A549 (cell line): ENCODE data around the gene TTC39B. TPM values are rescaled to one million over a fixed set of nuclear protein-coding genes. Genes with fewer than 3 reads are reported as not detected.

Experiments used
- ATAC-seq, 2 experiments: fragments of 200-7000 bp in 1 of 2; fragments of >200 bp in 1 of 2; cut with Nextera tagmentation in 1 of 2; cut with Tn5 transposase in 1 of 2; 3 replicates each; pipeline versions ENCODE4 v1.8.0 to v1.9.1; 2018 to 2020; ENCODE audit warnings: mild to moderate bottlenecking in 1 of 2, moderate library complexity in 1 of 2
- CTCF ChIA-PET: fragments of 300-600 bp; sonication (Branson Sonifier 250); formaldehyde crosslinking; extraction: SDS; loops from one replicate; lab custom pipeline; 2021; ENCODE audit warnings: antibody characterized with exemption, inconsistent platforms; lab: Yijun Ruan, JAX
- POLR2A ChIA-PET: fragments of 350-600 bp; formaldehyde crosslinking; extraction: SDS; loops from one replicate; lab custom pipeline; 2021; ENCODE audit warnings: antibody characterized with exemption, inconsistent platforms; lab: Yijun Ruan, JAX
- DNase-seq, 2 experiments: peaks; one replicate each; pipeline versions ENCODE4 v3.0.0 to v3.0.0-alpha.2; 2011 to 2016; ENCODE audit warnings: low read depth in 1 of 2, low spot score in 1 of 2
- FAIRE-seq: peaks from 2 replicates; lab custom pipeline; 2011; peaks lifted over from hg19 to GRCh38; lab: Jason Lieb, UNC
- H3K27ac ChIP-seq, 2 experiments: fragments of >200 bp; sonication (Bioruptor Twin); formaldehyde crosslinking; 3 replicates each; pipeline ENCODE4 v1.5.1; 2016 to 2017
- H3K4me1 ChIP-seq: fragments of >200 bp; sonication (Bioruptor Twin); formaldehyde crosslinking; 3 replicates; pipeline ENCODE4 v1.6.1; 2016
- H3K4me2 ChIP-seq: fragments of >200 bp; sonication (Bioruptor Twin); formaldehyde crosslinking; 3 replicates; pipeline ENCODE4 v1.6.1; 2016
- H3K4me3 ChIP-seq: fragments of >200 bp; sonication (Bioruptor Twin); formaldehyde crosslinking; 3 replicates; pipeline ENCODE4 v1.5.1; 2016
- H3K9me3 ChIP-seq: fragments of >200 bp; sonication (Bioruptor Twin); formaldehyde crosslinking; 3 replicates; pipeline ENCODE4 v1.6.1; 2016
- BHLHE40 ChIP-seq: IDR thresholded peaks from 2 replicates; pipeline ENCODE4 v1.6.1; 2012; ENCODE audit warnings: low read depth, low read length, inconsistent platforms
- CBX2 ChIP-seq: fragments of 200-600 bp; sonication (generic); IDR thresholded peaks from 2 replicates; pipeline ENCODE4 v1.6.1; 2016; ENCODE audit warnings: low read depth, mild to moderate bottlenecking, borderline replicate concordance
- EHMT2 ChIP-seq: fragments of 200-600 bp; sonication (generic); IDR thresholded peaks from 2 replicates; pipeline ENCODE4 v1.6.1; 2016; ENCODE audit warnings: antibody characterized with exemption, low read depth, mild to moderate bottlenecking, moderate library complexity
- EP300 ChIP-seq, 2 experiments: fragments of >200 bp; sonication (Bioruptor Twin); formaldehyde crosslinking; IDR thresholded peaks; 2 replicates in 1 of 2; 3 replicates in 1 of 2; pipeline ENCODE4 v1.6.1; 2016 to 2017
- HOXB13 ChIP-seq: fragments of 250-450 bp; sonication (Bioruptor Pico); IDR thresholded peaks from 2 replicates; pipeline ENCODE4 v1.5.0; 2020; ENCODE audit warnings: low read depth, mild to moderate bottlenecking, moderate library complexity
- HOXB5 ChIP-seq: fragments of 250-450 bp; sonication (Bioruptor Pico); IDR thresholded peaks from 2 replicates; pipeline ENCODE4 v1.5.0; 2020; ENCODE audit warnings: mild to moderate bottlenecking, moderate library complexity
- KDM1A ChIP-seq: fragments of 200-600 bp; sonication (generic); IDR thresholded peaks from 2 replicates; pipeline ENCODE4 v1.6.1; 2016; ENCODE audit warnings: low read depth, mild to moderate bottlenecking
- MAZ ChIP-seq: fragments of 150-350 bp; IDR thresholded peaks from 2 replicates; pipeline ENCODE4 v1.6.1; 2014; ENCODE audit warnings: antibody characterized with exemption, low read depth, low read length, borderline replicate concordance
- NPAS2 ChIP-seq: fragments of 250-450 bp; sonication (Bioruptor Pico); IDR thresholded peaks from 2 replicates; pipeline ENCODE4 v1.8.0; 2022; ENCODE audit warnings: mild to moderate bottlenecking, moderate library complexity, borderline replicate concordance
- PHF8 ChIP-seq: fragments of 200-600 bp; sonication (generic); IDR thresholded peaks from 2 replicates; pipeline ENCODE4 v1.6.1; 2016; ENCODE audit warnings: low read depth, mild to moderate bottlenecking, antibody characterized with exemption, moderate library complexity, borderline replicate concordance
- POLR2AphosphoS2 ChIP-seq: conservative IDR thresholded peaks from 2 replicates; pipeline ENCODE4 v1.6.1; 2012; ENCODE audit warnings: low read length, improper control_type of control experiment, inconsistent platforms
- RAD21 ChIP-seq, 2 experiments: fragments of >200 bp in 1 of 2; sonication (Bioruptor Twin) in 1 of 2; formaldehyde crosslinking in 1 of 2; IDR thresholded peaks in 1 of 2; conservative IDR thresholded peaks in 1 of 2; 2 replicates in 1 of 2; 3 replicates in 1 of 2; pipeline ENCODE4 v1.6.1; 2012 to 2018; ENCODE audit warnings: inconsistent platforms in 1 of 2
- RCOR1 ChIP-seq: fragments of 150-350 bp; IDR thresholded peaks from 2 replicates; pipeline ENCODE4 v1.6.1; 2014; ENCODE audit warnings: antibody characterized with exemption, low read length, low read depth
- RFX5 ChIP-seq: fragments of 450-650 bp; IDR thresholded peaks from 2 replicates; pipeline ENCODE4 v1.7.1; 2014; ENCODE audit warnings: antibody characterized with exemption, mild to moderate bottlenecking, moderate library complexity
- SREBF2 ChIP-seq: fragments of 450-650 bp; IDR thresholded peaks from 2 replicates; pipeline ENCODE4 v1.6.1; 2014; ENCODE audit warnings: mild to moderate bottlenecking, moderate library complexity
- TFCP2L1 ChIP-seq: fragments of 250-450 bp; sonication (Bioruptor Pico); IDR thresholded peaks from 2 replicates; pipeline ENCODE4 v1.5.0; 2021; ENCODE audit warnings: mild to moderate bottlenecking
- WGBS: methylation state at CpG from one replicate; pipeline ENCODE4 v1.1.6; 2017; ENCODE audit errors: missing lambda C conversion rate; 5-methylcytosine and 5-hydroxymethylcytosine counted together
- polyA plus RNA-seq, 4 experiments: library from polyadenylated mRNA; depleted of rRNA in 3 of 4; stranded (reverse); fragments of >200 nt; fragmentation: RNase III in 1 of 4; extraction: RNeasy Plus Mini Kit Qiagen cat#74134 plus additional on column Dnase treatment in 1 of 4; gene quantifications; 2 replicates in 3 of 4; 3 replicates in 1 of 4; pipeline ENCODE4 v1.2.3, GENCODE V29; 2011 to 2017
- TF ChIP-seq, protein P1 (sequence below): IDR thresholded peaks from 2 replicates; pipeline ENCODE4 v1.6.1; 2012
- TF ChIP-seq, protein P2 (sequence below): fragments of >200 bp; sonication (Bioruptor Twin); formaldehyde crosslinking; IDR thresholded peaks from 2 replicates; pipeline ENCODE4 v1.6.1; 2016
- TF ChIP-seq, protein P3 (sequence below): fragments of 450-650 bp; IDR thresholded peaks from 2 replicates; pipeline ENCODE4 v1.6.1; 2014; ENCODE audit warnings: antibody characterized with exemption

Gene TTC39B
- polyA plus RNA-seq, 2 of the 4 experiments (the other 2 are of a cell fraction), result 0.94 to 4.4 TPM

DNA sequence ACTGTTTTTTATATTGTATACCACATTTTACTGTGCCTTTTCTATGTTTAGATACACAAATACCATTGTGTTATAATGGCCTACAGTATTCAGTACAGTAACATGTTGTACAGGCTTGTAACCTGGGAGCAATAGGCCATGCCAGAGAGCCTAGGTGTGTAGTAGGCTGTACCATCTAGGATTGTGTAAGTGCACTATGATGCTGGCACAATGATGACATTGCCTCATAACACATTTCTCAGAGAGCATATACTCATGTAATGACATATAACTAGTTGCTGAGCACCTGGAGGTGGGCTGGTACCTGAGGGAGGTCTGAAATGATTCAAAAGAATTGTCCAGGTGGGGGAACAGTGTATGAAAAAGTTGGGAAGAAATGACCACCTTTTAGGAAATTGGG, 13.9 kb downstream of the TTC39B start:
- no peak for TF ChIP-seq TFCP2L1 (CRISPR knock-in tag)
- no peak overlapping the region for H3K27ac ChIP-seq
- FAIRE-seq (no peak), ATAC-seq (no peak), DNase-seq (no peak)
- H3K4me3 ChIP-seq, result no peak overlapping the region
- POLR2A ChIA-PET, result no interaction called here
- no peak overlapping the region for H3K4me2 ChIP-seq
- peaks cover 10% of the 10 kb centered on the region for H3K4me1 ChIP-seq
- CTCF ChIA-PET, result interaction anchor here (1.0 to 1.4 kb wide), 2 partner anchors 52 to 123 kb away, joined by 4 read pairs; no protein-coding TSS in a partner anchor
- H3K9me3 ChIP-seq, result no peaks in the 10 kb centered on the region

DNA sequence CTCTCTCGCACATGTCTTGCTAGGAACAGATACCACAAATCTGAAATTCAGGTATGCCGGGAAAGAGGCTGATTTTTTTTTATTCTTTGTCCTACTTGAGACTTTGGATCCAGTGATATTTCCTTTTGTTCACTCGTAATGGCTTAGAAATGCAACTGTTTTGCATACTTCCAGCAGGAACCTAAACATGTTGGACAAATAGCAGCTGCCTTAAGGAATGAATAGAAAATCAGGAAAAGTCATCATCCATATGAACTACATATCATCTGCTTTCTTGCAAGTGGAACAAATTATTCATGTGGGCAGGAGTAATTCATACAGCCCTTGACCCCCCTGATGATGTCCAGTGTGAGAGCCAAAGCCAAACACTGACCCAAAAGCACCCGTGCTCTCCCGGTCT, 17.4 kb downstream of the TTC39B start:
- no peak overlapping the region for H3K27ac ChIP-seq
- H3K4me2 ChIP-seq, result no peak overlapping the region
- TF ChIP-seq, protein P1, sequence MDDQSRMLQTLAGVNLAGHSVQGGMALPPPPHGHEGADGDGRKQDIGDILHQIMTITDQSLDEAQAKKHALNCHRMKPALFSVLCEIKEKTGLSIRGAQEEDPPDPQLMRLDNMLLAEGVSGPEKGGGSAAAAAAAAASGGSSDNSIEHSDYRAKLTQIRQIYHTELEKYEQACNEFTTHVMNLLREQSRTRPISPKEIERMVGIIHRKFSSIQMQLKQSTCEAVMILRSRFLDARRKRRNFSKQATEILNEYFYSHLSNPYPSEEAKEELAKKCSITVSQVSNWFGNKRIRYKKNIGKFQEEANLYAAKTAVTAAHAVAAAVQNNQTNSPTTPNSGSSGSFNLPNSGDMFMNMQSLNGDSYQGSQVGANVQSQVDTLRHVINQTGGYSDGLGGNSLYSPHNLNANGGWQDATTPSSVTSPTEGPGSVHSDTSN, result no peak
- no peak for TF ChIP-seq CBX2
- TF ChIP-seq, protein P2, sequence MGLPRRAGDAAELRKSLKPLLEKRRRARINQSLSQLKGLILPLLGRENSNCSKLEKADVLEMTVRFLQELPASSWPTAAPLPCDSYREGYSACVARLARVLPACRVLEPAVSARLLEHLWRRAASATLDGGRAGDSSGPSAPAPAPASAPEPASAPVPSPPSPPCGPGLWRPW, result no peak
- TF ChIP-seq HOXB5 (CRISPR knock-in tag), result no peak
- WGBS, result 82% methylated on average over 5 of the region's 5 CpGs
- CTCF ChIA-PET, result no interaction called here
- no peaks in the 10 kb centered on the region for H3K4me1 ChIP-seq
- no peak for ATAC-seq
- H3K9me3 ChIP-seq, result no peaks in the 10 kb centered on the region
- POLR2A ChIA-PET, result no interaction called here
- no peak for FAIRE-seq
- no peak overlapping the region for H3K4me3 ChIP-seq
- no peak for DNase-seq

DNA sequence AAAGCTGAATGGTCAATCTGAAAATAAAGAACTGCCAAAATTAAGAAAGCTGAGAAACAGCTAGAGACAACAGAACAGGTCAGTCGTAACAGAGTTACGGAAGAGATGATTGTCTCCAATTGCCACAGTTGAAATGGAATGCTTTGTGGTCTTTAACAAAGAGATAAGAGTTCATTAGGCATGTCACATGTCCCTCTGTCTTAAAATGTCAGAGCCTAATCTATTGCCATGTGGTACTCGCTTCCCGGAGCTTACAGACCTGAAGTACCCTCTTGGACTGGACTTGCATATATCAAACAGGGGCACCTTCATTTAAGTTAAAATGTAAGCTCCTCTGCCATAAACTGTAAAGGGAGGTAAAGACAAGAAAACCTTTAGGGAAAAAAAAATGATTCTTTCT, 19.7 kb downstream of the TTC39B start:
- no peaks in the 10 kb centered on the region for H3K4me1 ChIP-seq
- WGBS, result 92% methylated on average over 4 of the region's 4 CpGs
- FAIRE-seq, result no peak
- no peak overlapping the region for H3K4me3 ChIP-seq
- CTCF ChIA-PET, result interaction anchor here (0.5 kb wide), 1 partner anchor 1771 kb away, joined by 4 read pairs; no protein-coding TSS in a partner anchor
- no peaks in the 10 kb centered on the region for H3K9me3 ChIP-seq
- no peak overlapping the region for H3K4me2 ChIP-seq
- POLR2A ChIA-PET, result no interaction called here
- ATAC-seq, result no peak
- no peak overlapping the region for H3K27ac ChIP-seq
- DNase-seq, result no peak
- no peak for TF ChIP-seq MAZ
- no peak for TF ChIP-seq KDM1A
- TF ChIP-seq RCOR1, result no peak
- TF ChIP-seq, protein P2, result no peak
- no peak for TF ChIP-seq POLR2AphosphoS2
- TF ChIP-seq SREBF2, result no peak
- no peak for TF ChIP-seq NPAS2 (CRISPR knock-in tag)
- no peak for TF ChIP-seq EHMT2
- no peak for TF ChIP-seq RFX5
- TF ChIP-seq RAD21 (conservative IDR thresholded peaks at IDR 0.05 in 1 of 2, IDR thresholded peaks at IDR 0.05 in 1 of 2), result no peak
- TF ChIP-seq, protein P3, sequence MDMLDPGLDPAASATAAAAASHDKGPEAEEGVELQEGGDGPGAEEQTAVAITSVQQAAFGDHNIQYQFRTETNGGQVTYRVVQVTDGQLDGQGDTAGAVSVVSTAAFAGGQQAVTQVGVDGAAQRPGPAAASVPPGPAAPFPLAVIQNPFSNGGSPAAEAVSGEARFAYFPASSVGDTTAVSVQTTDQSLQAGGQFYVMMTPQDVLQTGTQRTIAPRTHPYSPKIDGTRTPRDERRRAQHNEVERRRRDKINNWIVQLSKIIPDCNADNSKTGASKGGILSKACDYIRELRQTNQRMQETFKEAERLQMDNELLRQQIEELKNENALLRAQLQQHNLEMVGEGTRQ, result no peak
- TF ChIP-seq BHLHE40, result no peak
- TF ChIP-seq PHF8, result no peak
- no peak for TF ChIP-seq HOXB13 (CRISPR knock-in tag)
- no peak for TF ChIP-seq EP300 (IDR thresholded peaks at IDR 0.05)
